ENCODE results near the gene CDH26. TPM values are rescaled to one million over a fixed set of nuclear protein-coding genes. Genes with fewer than 3 reads are reported as not detected.

CDH26 gene
- total and polyA plus RNA-seq, 2 of the 13 experiments (the other 11 are each of a cell fraction or from before 2014, with no cell fraction given): 0.40 to 1.1 TPM

- Histone ChIP-seq H2AFZ (ENCODE audit: low read length) (no peak overlapping the region), H3K9ac (ENCODE audit: insufficient read depth, low read depth, low read length) (no peak overlapping the region), H3K9me3 (ENCODE audit: low read length) (no peaks in the 10 kb centered on the region), H3K27me3 (ENCODE audit: control insufficient read depth in 1 of 2, insufficient read depth in 2 of 2, low read length in 2 of 2) (no peaks in the 10 kb centered on the region), H3K4me1 (ENCODE audit: insufficient read depth, low read length) (no peaks in the 10 kb centered on the region), H3K4me3 (replicated peaks in 1 of 3; ENCODE audit: insufficient read depth in 1 of 3, low read depth in 2 of 3, low read length in 3 of 3) (no peak overlapping the region), H4K20me1 (ENCODE audit: insufficient read depth, low read length) (no peaks in the 10 kb centered on the region), H3K79me2 (ENCODE audit: insufficient read depth, low read length) (no peaks in the 10 kb centered on the region), H3K27ac (ENCODE audit: extremely low read length, insufficient read depth, low read length) (no peak overlapping the region), H3K4me2 (ENCODE audit: low read depth, low read length) (no peak overlapping the region), H3K36me3 (replicated peaks in 1 of 2; ENCODE audit: control insufficient read depth in 1 of 2, insufficient read depth in 2 of 2, low read length in 2 of 2) (no peaks in the 10 kb centered on the region)
- no peak for ATAC-seq
- POLR2A ChIA-PET: no interaction called here
- intact Hi-C loops (cut with micrococcal nuclease; ENCODE audit: unreplicated experiment) (no loop called here), in situ Hi-C loops (cut with HindIII; ENCODE audit: extremely low pct_ligation_motif_present, low pct_unique_long_range_greater_than_20kb) (no loop called here)
- 3% methylated on average over 3 of the region's 3 CpGs for WGBS (ENCODE audit: low lambda C conversion rate)
- CTCF ChIA-PET (ENCODE audit: low intra/inter-chr PET ratio, low total read pairs): no interaction called here
- no peak for DNase-seq (ENCODE audit: low spot score)
- no peak for FAIRE-seq
- BruUV-seq (replicated peaks): no TSS peak
- TF ChIP-seq KDM5B (CRISPR knock-in tag; IDR thresholded peaks at IDR 0.05; ENCODE audit: borderline replicate concordance) (no peak), RBM22 (optimal IDR thresholded peaks at IDR 0.05; ENCODE audit: low read length) (no peak), U2AF1 (optimal IDR thresholded peaks at IDR 0.05; ENCODE audit: low read depth, low read length) (no peak), ZBTB39 (CRISPR knock-in tag; IDR thresholded peaks at IDR 0.05) (no peak), MLXIP (CRISPR knock-in tag; IDR thresholded peaks at IDR 0.05; ENCODE audit: borderline replicate concordance) (no peak), IKZF5 (CRISPR knock-in tag; IDR thresholded peaks at IDR 0.05) (no peak), HMGXB3 (CRISPR knock-in tag; IDR thresholded peaks at IDR 0.05; ENCODE audit: borderline replicate concordance) (no peak), ZFP82 (CRISPR knock-in tag; IDR thresholded peaks at IDR 0.05; ENCODE audit: borderline replicate concordance) (no peak), ZNF333 (CRISPR knock-in tag; IDR thresholded peaks at IDR 0.05; ENCODE audit: borderline replicate concordance) (no peak), CBX1 (IDR thresholded peaks at IDR 0.05; ENCODE audit: low read depth) (no peak), SRY (CRISPR knock-in tag; IDR thresholded peaks at IDR 0.05) (no peak), GATAD2A (CRISPR knock-in tag; IDR thresholded peaks at IDR 0.05) (no peak)
Measured at GRCh38 chr20:60024245-60024644, 66.0 kb downstream of the CDH26 start.

All from HepG2 (cell line).